OCI-LY7 (cell line): ENCODE results near the gene DDX25. TPM values are rescaled to one million over a fixed set of nuclear protein-coding genes. Genes with fewer than 3 reads are reported as not detected.

Experiments used
- BruUV-seq: library from RNA; stranded (reverse); fragments of 400-500 nt; replicated peaks from 2 replicates; lab custom pipeline; 2021; lab: Mats Ljungman, UMichigan
- CTCF ChIA-PET: fragments of 300-600 bp; sonication (Branson Sonifier 250); formaldehyde crosslinking; loops from one replicate; lab custom pipeline; 2022; ENCODE audit warnings: antibody characterized with exemption; ENCODE audit not compliant: unreplicated experiment; lab: Charles Lee
- POLR2A ChIA-PET: fragments of 300-600 bp; sonication (Branson Sonifier 250); formaldehyde crosslinking; loops from one replicate; lab custom pipeline; 2022; ENCODE audit warnings: antibody characterized with exemption; lab: Charles Lee
- DNase-seq: peaks from one replicate; pipeline ENCODE4 v3.0.0-alpha.2; 2015; ENCODE audit warnings: low spot score
- H2AFZ ChIP-seq: fragments of 200-600 bp; sonication (generic), shearing (Covaris generic); 2 replicates; pipeline ENCODE4 v1.6.1; 2014; ENCODE audit warnings: mild to moderate bottlenecking, antibody characterized with exemption, low read length, moderate library complexity
- H3K27ac ChIP-seq: fragments of 200-600 bp; sonication (generic); 2 replicates; pipeline ENCODE4 v1.5.1; 2014; ENCODE audit warnings: mixed run types, low read depth, mild to moderate bottlenecking, moderate library complexity, low read length, inconsistent platforms; ENCODE audit not compliant: poor library complexity, severe bottlenecking
- H3K36me3 ChIP-seq: fragments of 200-600 bp; sonication (generic); 2 replicates; pipeline ENCODE4 v1.6.1; 2014; ENCODE audit warnings: mild to moderate bottlenecking, antibody characterized with exemption, low read length, moderate library complexity, mixed read lengths; ENCODE audit not compliant: insufficient read depth
- H3K4me1 ChIP-seq: fragments of 200-600 bp; sonication (generic); 2 replicates; pipeline ENCODE4 v1.5.1; 2014; ENCODE audit warnings: mild to moderate bottlenecking, low read length; ENCODE audit not compliant: insufficient read depth, poor library complexity, severe bottlenecking
- H3K4me2 ChIP-seq: fragments of 200-600 bp; sonication (generic); 2 replicates; pipeline ENCODE4 v1.6.1; 2014; ENCODE audit warnings: mild to moderate bottlenecking, low read length
- H3K4me3 ChIP-seq: fragments of 200-600 bp; sonication (generic); 2 replicates; pipeline ENCODE4 v1.5.1; 2014; ENCODE audit warnings: mild to moderate bottlenecking, low read depth, low read length; ENCODE audit not compliant: poor library complexity, severe bottlenecking
- H3K79me2 ChIP-seq: fragments of 200-600 bp; sonication (generic); 2 replicates; pipeline ENCODE4 v1.6.1; 2016; ENCODE audit warnings: low read depth, mild to moderate bottlenecking, low read length, moderate library complexity, mixed read lengths; ENCODE audit not compliant: insufficient read depth
- H3K9me2 ChIP-seq: fragments of 200-600 bp; sonication (generic); 2 replicates; pipeline ENCODE4 v1.6.1; 2016; ENCODE audit warnings: mild to moderate bottlenecking, low read length, mixed read lengths; ENCODE audit not compliant: insufficient read depth
- H3K9me3 ChIP-seq: fragments of 200-600 bp; sonication (generic); 2 replicates; pipeline ENCODE4 v1.6.1; 2014; ENCODE audit warnings: mild to moderate bottlenecking, mixed run types, low read length, mixed read lengths
- H4K20me1 ChIP-seq: fragments of 200-600 bp; sonication (generic); 2 replicates; pipeline ENCODE4 v1.6.1; 2014; ENCODE audit warnings: mild to moderate bottlenecking, antibody characterized with exemption, low read length, moderate library complexity, mixed read lengths; ENCODE audit not compliant: insufficient read depth
- CTCF ChIP-seq: fragments of 200-600 bp; sonication (generic); conservative IDR thresholded peaks from 2 replicates; pipeline ENCODE4 v1.5.1; 2014; ENCODE audit warnings: mild to moderate bottlenecking, antibody characterized with exemption, low read length, moderate library complexity, mixed read lengths
- EZH2phosphoT487 ChIP-seq: fragments of 200-600 bp; sonication (generic); IDR thresholded peaks from 2 replicates; pipeline ENCODE4 v1.6.1; 2018; ENCODE audit warnings: low read depth, borderline replicate concordance, mild to moderate bottlenecking, mixed run types, antibody characterized with exemption, low read length, moderate library complexity, mixed read lengths
- intact Hi-C: fragments of 100-400 bp; cut with micrococcal nuclease; formaldehyde crosslinking; loops from one replicate; pipeline ENCODE4 v1.10.0; 2022; ENCODE audit not compliant: unreplicated experiment
- total RNA-seq, 2 experiments: library from RNA; depleted of rRNA in 1 of 2; stranded (reverse); fragments of >200 nt in 1 of 2; shearing (Covaris generic) in 1 of 2; gene quantifications; 2 replicates each; pipeline ENCODE4 v1.2.3, GENCODE V29; 2014 to 2022

The DDX25 gene
- total RNA-seq, 2 experiments from 2014 or later, result 0.13 TPM; not detected in 1

- intact Hi-C loops, result no loop called here
Observed at GRCh38 chr11:125918140-125918840, 14.0 kb downstream of the DDX25 start.

GRCh38 chr11:125921042-125921441 lies 16.7 kb downstream of the DDX25 start:
- intact Hi-C loops, result no loop called here
- POLR2A ChIA-PET, result interaction anchor here (0.6 kb wide), 1 partner anchor 132 kb away, joined by 3 read pairs; no protein-coding TSS in a partner anchor
- CTCF ChIA-PET, result no interaction called here
- Histone ChIP-seq H3K9me3 (no peaks in the 10 kb centered on the region), H3K79me2 (no peaks in the 10 kb centered on the region), H3K9me2 (no peaks in the 10 kb centered on the region), H4K20me1 (no peaks in the 10 kb centered on the region), H3K4me3 (no peak overlapping the region), H3K27ac (no peak overlapping the region), H3K4me2 (no peak overlapping the region), H3K36me3 (no peaks in the 10 kb centered on the region), H3K4me1 (no peaks in the 10 kb centered on the region), H2AFZ (no peak overlapping the region)
- no peak for DNase-seq
- no TSS peak for BruUV-seq
- TF ChIP-seq CTCF (no peak), EZH2phosphoT487 (no peak)

More at GRCh38 chr11:125918140-125918840, 14.0 kb downstream of the DDX25 start:
- no peaks in the 10 kb centered on the region for H3K36me3 ChIP-seq
- no peaks in the 10 kb centered on the region for H3K9me3 ChIP-seq
- H3K4me3 ChIP-seq, result no peak overlapping the region
- ChIA-PET CTCF (interaction anchor here (0.7 kb wide), 1 partner anchor 279 kb away, joined by 3 read pairs; no protein-coding TSS in a partner anchor), POLR2A (interaction anchor here (0.6 to 0.7 kb wide), 2 partner anchors 279 to 1077 kb away, joined by 3 to 7 read pairs; no protein-coding TSS in a partner anchor)
- H4K20me1 ChIP-seq, result no peaks in the 10 kb centered on the region
- TF ChIP-seq EZH2phosphoT487 (no peak), CTCF (no peak)
- no TSS peak for BruUV-seq
- no peak overlapping the region for H3K27ac ChIP-seq
- no peaks in the 10 kb centered on the region for H3K9me2 ChIP-seq
- DNase-seq, result no peak
- H3K79me2 ChIP-seq, result no peaks in the 10 kb centered on the region
- no peak overlapping the region for H3K4me2 ChIP-seq
- H3K4me1 ChIP-seq, result no peaks in the 10 kb centered on the region
- no peak overlapping the region for H2AFZ ChIP-seq

- no peaks in the 10 kb centered on the region for H3K36me3 ChIP-seq
- no peaks in the 10 kb centered on the region for H3K4me1 ChIP-seq
- ChIA-PET POLR2A (no interaction called here), CTCF (no interaction called here)
- no peak for DNase-seq
- H3K4me2 ChIP-seq, result no peak overlapping the region
- no peak overlapping the region for H3K4me3 ChIP-seq
- H4K20me1 ChIP-seq, result no peaks in the 10 kb centered on the region
- no peak overlapping the region for H2AFZ ChIP-seq
- no peak for TF ChIP-seq EZH2phosphoT487
- TF ChIP-seq CTCF, result no peak
- H3K79me2 ChIP-seq, result no peaks in the 10 kb centered on the region
- BruUV-seq, result no TSS peak
- no peak overlapping the region for H3K27ac ChIP-seq
- no peaks in the 10 kb centered on the region for H3K9me2 ChIP-seq
- no peaks in the 10 kb centered on the region for H3K9me3 ChIP-seq
- intact Hi-C loops, result no loop called here
Observed at GRCh38 chr11:125922156-125922555, 17.8 kb downstream of the DDX25 start.
